HG02678 (cell line): ENCODE data around the gene KLHL22.
"Not testable (repeated sequence)": the region's sequence is repeated elsewhere in the genome, so short reads cannot be mapped to it uniquely, and the experiment has no call there.

Experiments
- ATAC-seq: cut with Tn5 transposase; IDR thresholded peaks from one replicate; pipeline ENCODE4 v1.9.1; 2021; ENCODE audit warnings: mild to moderate bottlenecking, moderate library complexity; ENCODE audit not compliant: unreplicated experiment

The KLHL22 gene

DNA sequence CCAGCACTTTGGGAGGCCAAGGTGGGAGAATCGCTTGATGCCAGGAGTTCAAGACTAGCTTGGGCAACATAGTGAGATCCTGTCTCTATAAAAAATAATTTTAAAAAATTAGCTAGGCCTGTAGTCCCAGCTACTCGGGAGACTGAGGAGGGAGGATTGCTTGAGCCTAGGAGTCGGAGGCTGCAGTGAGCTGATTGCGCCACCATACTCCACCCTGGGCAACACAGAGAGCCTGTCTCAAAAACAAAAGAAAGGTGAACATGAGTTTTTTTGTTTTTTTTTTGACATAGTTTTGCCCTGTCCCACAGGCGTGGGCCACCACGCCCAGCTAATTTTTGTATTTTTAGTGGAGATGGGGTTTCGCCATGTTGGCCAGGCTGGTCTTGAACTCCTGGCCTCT lies 29.5 kb upstream of the KLHL22 start:
- ATAC-seq, result no peak

DNA sequence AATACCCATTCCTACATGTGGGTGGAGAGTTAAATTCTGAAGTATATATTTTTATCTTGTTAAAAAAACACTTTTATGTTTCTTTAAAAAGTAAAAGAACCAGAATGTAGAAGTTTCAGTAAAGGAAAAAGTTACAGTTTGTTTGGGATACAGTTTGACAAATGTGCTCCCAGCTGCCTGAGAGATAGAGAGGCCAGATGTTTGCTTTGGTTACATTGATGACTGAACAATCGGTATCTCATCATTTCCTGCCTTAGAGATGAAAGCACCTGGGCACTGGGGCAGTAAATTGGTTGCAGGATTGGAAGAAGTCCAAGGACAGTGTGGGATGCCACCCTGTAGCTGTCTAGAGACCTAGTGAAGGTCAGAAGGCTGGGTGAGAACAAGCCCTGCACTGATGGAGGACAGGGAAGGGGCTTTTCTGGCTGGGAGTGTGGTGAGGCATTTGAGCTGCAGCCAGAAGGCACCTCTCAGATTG lies 28.4 kb upstream of the KLHL22 start:
- no peak for ATAC-seq

DNA sequence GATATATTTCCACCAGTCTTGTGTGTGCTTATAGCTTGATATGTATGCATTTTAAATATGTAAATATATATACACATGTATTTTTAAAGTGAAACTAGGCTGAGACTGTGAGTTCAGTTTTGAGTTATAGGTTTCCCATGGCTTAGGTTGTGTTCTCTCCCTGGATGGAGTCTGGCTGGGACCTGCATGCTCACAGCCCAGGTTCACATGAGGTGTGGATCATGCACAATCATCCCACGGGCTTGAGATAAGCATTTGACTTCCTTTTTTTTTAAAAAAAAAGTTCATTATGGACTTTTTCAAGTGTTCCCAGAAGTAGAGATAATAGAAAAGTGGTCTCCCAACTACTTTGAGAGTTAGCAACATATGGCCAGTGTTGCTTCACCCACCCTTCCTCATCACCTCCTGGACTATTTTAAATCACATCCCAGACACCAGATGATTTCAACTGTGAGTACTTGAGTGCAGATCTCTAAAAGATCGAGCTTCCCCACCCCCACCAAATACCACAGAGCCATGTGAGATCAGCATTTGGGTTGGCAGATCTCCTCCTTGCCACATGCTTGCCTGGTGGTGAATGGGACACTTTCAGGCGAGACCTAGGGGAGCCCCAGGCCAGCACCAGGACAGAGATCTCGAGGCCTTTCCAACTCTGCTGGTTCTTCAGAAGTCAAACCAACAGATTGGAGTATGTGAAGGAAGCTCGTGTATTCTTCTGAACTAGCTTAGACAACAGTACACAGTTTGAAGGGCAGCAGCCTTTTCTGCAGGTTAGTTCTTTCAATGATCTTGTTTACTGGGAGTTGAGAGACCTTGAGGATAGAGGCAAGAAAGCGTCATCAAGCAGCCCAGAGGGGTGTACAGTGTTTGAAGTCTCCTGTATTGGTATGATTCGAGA lies 27.7 kb upstream of the KLHL22 start:
- no peak for ATAC-seq

DNA sequence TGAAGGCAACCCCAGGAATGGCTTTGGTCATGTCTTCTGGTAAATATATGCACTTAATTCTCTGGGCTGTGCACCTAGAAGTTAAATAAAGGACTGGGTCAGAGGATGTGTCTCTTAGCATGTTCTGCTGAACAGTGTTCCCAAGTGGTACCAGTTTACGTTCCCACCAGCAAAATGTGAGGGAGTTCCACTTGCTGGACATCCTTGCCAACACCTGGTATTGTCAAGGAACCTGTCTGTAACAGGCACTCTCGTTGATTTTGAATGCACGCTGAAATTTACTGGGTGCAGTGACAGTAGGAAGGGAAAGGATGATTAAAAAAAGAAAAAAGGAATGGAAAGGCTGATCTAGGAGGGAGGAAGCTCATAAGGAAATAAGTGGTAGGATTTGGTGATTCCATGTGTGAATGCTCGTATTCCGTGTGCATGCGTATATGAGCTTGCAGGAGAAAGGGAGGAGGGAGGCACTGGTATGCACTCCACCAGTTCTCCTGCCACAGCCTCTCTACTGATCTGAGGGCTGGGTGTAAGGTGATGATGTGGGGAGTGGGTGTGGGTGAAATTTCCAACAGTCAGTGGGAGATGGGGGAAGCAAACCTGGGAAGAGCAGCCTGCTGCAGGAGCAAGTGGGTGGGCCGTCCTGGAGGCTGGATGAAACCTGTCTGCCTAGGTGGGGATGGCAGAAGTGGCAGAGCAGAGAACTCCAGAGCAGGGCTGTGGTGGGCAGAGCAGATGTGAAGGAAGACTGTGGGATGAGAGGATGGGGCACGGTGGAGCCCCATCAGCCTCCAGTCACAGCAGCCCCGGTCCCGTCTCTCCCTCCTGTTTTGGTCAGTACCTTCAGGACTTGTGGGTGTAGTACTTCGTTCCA lies 26.8 kb upstream of the KLHL22 start:
- no peak for ATAC-seq

DNA sequence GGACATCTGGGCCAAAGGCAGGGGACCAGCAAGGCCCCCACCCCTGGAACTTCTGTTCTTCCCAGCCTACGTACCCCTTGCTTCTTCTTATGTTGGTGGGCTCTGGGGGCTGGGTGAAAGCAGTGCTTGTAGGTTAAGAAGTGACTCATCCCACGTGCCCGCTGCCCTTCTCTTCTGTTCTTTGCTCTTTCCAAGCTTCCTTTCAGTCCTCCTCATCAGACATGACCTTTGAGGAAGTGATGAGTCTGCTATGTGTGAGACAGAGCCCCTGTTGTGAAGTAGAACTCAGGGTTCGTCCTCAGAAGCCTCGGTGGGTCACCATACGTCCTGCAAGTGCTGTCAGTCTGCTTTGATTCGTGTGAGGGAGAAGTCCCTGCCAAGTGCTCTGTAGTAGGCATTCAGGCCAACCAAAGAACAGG lies 24.5 kb upstream of the KLHL22 start:
- ATAC-seq, result no peak

DNA sequence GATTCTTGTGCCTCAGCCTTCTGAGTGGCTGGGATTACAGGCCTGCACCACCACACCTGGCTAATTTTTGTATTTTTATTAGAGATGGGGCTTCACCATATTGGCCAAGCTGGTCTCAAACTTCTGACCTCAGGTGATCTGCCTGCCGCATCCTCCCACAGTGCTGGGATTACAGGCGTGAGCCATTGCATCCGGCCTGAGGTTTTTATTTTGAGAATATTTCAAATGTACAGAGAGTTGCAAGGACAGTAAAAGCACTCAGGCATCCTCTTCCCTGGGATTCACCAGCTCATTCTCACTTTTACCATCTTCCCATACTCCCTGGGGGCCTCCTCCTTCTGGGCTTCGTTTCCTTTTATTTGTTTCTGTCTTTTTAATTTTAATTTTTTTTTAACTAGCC lies 24.0 kb upstream of the KLHL22 start:
- no peak for ATAC-seq

DNA sequence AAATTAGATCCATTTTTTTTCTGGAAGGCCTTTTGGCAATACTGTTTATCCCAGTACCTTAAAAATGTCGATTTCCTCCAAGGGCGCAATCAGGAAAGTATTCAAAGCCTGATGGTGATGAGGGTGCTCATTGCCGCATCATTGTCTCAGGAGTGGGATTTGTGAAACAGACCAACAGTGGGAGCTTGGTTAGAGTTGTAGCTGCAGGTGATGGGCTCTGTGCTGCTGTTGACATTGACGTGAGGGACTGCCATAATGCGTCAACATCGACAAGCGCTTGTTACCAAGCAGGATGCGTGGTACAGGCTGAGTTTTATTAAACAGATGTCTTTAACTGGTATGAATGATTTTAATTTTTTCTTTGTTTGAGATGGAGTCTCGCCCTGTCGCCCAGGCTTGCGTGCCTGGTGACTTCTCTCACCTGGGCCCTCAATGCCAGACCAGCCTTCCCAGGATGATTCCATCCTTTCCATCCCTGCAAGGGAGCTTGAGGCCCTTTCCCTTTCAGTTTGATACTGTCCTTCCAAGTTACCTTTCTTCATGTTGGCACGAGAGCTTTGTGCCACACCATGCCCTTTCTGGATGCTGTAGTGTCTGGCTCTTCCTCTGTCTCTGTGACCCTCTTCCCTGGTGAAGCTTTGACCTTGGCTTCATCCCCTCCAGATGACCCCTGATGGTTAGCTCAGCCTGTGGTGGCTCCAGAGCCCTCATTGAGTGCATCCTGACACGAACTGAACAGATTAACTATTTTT lies 22.4 kb upstream of the KLHL22 start:
- ATAC-seq, result no peak

DNA sequence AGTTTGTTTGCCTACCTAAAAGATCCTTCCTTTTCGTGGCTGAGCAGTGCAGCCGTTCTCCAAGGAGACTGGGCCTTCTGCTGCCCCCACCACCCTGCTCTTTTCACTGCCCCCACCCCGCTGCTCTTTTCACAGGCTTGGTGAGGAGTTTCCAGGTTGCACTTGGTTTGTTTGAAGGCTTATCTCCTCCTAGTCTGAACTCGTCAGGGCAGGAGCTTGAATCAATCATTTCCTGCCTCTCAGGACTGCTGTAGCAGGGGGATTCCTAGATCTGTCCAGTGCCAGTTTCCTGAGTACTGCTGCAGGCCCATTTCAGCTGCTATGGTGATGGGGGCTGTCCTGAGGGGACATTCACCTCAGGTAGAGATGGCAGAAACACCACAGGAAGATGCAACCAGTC lies 21.8 kb upstream of the KLHL22 start:
- ATAC-seq, result no peak

DNA sequence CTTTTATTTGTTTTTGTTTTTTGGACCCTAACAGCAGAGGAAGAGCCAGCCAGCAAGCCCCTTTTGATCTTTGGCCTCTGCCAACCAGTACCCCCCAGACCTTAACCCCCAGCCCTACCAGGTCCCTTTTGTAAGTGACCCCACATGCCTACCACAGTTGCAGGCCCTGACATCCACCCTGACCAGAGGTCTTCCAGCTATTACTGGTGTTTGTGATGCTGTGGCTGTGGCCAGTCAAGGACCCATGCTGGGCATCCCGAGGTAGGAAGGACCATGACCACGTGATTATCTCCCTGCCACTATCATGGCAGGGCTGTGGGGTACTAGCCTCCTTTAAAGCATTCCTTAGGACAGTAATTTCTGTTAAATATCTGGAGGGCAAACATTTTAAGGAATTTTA lies 20.8 kb upstream of the KLHL22 start:
- ATAC-seq, result no peak

DNA sequence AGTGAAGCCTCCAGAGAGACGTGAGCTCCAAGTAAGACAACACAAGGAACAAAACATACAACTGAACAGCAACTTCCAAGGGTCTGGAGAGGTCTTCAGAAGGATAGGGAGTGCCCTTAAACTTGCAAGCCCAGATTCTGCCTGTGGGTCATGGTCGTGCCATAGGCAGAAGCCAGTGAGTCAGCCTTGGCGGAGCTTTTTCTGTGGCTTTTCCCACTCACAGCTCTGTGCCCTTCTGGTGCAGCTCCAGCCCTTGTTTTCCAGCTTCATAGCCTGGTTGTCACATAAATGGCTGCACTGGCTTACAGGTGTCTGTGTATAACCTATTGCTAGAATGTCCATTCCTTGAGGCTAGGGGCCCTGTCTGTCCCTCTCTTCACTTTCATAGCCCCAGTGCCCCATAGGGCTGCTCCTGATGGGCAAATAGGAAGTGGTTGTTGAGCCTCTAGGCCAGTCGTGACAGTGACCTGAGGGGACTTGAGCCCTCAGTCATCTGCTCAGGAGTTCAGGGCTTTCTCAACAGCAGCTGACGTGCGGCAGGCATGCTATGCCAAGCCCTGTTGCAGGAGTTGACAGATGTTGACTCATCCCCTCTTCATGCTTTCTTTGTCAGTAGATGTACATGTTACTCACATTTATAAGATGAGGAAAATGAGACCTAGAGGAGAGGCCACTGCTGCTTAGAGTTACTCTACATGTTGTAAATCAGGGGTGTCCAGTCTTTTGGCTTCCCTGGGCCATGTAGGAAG lies 19.2 kb upstream of the KLHL22 start:
- no peak for ATAC-seq

DNA sequence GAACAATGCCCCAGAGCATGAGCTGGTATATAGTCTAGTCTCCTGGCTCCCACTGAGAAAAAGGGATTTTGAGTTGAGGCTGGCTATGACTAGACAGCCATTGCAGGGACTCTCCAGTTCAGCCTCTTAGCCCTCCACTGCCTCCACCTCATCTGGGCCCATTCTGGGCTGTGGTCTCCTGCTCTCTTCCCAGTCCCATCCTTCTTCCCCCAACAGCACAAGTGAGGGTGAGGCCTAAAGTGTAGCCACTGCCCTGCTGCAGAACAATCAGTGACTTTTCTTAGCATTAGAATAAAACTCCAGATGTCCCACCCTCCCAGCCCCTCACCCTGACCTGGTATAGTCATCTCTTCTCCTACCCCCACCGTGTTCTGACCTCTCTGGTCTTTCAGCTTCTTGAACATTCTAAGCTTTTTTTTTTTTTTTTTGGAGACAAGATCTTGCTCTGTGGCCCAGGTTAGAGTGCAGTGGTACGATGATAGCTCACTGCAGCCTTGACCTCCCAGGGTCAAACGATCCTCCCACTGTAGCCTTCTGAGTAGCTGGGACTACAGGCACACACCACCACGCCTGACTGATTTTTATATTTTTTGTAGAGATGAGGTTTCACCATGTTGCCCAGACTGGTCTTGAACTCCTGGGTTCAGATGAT lies 16.1 kb upstream of the KLHL22 start:
- ATAC-seq, result no peak

DNA sequence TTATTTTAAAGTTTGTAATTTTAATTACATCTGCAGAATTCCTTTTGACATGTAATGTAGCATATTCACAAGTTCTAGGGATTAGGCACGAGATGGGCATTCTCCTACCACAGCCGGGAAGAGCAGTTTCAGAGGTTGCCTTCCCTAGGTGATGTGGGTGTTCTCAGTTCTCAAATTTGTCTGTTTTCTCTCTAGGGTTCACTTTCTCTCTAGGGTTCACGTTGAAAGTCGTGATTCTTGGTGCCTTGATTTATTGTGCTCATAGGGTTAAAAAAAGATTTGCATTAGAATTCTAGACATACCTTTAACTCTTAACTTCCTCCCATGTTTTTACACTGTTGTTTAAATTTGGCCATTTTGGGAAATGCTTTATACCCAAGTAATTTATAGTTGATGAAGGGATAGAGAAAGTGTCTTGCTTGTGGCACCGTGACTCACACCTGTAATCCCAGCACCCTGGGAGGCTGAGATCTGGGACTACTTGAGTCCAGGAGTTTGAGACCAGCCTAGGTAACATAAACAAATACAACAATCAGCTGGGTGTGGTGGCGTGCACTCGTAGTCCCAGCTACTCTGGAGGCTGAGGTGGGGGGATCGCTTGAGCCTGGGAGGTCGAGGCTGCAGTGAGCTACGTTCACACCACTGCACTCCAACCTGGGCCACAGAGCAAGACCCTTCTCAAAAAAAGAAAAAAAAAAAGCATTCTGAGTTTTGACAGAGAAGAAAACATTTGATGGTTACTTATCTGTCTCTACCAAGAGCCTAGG lies 15.4 kb upstream of the KLHL22 start:
- ATAC-seq, result no peak

DNA sequence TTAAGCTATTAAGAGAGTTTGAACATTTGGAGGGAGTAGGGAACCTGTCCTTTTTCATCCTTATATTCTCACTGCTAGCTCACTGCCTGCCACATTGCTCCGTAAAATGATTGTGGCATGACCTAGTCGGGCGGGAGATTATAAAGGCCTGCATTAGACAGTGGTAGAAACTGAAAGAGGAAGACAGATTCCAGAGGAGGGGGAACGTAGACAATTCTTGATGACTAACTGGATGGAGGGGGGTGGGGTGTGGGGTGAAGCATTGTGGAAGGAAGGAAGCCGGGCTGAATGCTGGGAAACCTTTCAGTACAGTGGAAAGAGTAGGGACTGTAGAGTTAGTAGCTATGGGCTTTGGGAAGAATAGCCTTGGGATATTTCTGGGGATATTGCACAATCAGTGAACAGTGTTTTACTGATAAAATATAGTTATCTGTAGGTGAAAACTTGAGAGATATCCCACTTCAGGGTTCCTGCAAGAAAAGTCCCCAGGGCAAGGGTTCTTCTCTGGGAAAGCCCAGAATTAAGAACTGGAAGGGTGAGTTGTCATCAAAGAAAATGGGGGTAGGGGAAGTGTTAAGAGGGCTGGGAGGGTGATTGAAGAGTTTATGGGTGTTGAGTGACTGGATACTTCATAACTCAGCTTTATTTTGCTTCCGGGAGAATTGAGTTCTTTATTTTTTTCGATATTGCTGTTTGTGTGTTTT lies 13.9 kb upstream of the KLHL22 start:
- no peak for ATAC-seq

DNA sequence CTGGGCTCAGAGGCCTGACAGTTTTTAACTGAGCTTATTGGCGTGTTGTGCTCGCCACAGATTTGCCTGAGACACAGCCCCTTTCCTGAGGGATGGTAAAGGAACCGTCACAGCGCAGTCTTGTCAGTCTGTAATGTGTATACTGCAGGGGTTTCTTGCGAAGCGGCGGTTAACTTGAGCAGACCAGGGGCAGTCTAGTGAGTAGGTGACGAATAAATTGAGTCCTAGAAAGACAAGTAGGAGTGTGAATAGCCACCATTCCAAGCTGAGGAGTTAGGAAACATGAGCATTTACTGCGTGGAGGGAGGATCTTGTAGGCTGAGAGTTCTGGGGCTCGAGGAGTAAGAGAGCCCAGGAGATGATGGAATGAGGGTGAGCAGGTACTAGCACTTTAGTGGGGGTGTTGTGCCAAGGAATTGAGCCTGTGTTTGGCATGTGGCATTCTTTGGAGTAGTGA lies 13.2 kb upstream of the KLHL22 start:
- no peak for ATAC-seq

DNA sequence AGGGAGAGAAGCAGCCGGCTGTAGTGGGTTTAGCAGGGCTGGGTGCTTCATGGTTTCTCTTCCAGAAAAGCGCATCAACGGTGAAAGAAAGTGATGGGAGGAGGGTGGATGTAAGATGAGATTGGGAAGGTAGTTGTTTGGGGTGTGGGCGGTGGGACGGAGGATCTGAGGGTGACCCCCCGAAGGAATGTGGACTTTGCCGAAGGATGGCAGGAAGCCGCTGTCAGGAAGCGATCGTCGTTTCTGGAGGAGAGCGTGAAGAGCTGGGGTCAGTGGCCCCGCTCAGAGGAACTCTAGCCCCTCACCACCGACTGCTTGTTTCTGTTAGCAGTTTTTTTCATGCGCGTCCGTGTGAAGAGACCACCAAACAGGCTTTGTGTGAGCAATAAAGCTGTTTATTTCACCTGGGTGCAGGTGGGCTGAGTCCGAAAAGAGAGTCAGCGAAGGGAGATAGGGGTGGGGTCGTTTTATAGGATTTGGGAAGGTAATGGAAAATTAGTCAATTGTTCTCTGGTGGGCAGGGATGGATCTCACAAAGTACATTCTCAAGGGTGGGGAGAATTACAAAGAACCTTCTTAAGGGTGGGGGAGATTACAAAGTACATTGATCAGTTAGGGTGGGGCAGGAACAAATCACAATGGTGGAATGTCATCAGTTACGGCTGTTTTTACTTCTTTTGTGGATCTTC lies 12.6 kb upstream of the KLHL22 start:
- not testable (repeated sequence) for ATAC-seq

DNA sequence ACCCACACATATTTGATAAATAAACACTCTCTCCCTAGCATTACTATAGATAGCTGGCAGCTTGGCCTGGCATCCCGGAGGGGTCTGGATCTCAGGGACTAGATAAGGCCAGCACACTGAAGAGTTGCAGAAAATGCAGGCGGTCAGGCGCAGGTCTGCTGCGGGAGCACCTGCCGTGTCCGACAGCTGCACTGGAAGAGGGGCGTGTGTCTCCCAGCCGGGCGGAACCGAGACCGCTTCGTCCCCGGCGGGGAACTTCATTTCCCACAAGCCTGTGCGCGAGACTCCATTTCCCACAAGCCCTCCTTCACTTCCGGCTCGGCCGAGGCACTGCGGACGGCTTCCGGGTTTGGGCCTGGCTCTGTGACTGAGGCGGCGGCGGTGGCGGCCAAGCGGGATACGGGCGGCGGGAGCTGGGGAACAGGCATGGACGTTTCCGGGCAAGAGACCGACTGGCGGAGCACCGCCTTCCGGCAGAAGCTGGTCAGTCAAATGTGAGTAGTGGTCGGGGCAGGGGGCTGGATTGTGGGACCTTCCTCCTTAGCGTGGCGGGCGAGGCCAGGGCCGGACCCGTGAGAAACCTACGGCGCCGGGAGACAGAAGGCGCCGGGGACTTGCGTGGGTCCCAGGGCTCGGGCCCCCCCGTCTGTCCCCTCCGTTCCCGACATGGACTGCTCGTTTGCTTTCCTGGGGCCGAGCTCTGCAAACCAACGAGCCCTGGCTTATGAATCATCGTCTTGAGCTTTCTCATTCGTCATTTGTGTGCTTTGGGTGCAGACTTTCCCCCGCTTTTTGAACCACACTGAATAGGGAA lies 11.9 kb upstream of the KLHL22 start, which contains the start of gene MED15:
TSS of gene MED15 (plus strand) at position 358 of the 814 bp plus-strand sequence. CDS start at position 427, 69 bp downstream.
- ATAC-seq, result peak; percentile 78
